T-helper 22 cell (primary cell): ENCODE measurements around the gene CETN3.
"Not testable (repeated sequence)": the region's sequence is repeated elsewhere in the genome, so short reads cannot be mapped to it uniquely, and the experiment has no call there.

Source experiments
- DNase-seq: peaks from one replicate; pipeline ENCODE4 v3.0.0-alpha.2; 2020; ENCODE audit warnings: low read depth

CETN3 gene

DNA sequence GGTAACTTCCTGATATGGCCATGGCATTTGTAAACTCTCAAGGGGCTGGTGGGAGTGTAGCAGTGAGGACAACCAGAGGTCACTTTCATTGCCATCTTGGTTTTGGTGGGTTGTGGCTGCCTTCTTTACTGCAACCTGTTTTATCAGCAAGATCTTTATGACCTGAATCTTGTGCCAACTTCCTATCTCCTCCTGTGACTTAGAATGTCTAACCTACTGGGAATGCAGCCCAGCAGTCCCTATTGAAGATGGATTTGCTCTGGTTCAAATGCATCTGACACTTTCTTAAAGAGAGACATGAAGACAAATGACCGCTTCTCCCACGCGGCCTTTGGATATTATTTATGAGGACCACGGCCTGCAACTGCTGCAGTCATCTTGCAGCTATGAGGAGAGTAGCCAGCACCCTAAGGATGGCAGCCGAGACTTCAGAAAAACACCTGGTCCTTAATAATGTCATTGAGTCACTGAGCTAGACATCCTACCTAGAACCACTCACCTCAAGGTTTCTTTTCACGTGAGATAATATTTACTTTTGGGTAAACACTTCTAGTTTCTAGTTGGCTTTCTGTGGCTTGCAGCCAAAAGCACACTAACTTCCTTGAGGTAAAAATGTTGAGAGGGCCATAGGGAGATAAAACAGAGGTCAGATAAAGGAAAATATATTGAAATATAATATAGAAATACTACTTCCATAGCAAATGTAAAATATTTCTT, 28.2 kb downstream of the CETN3 start:
- no peak for DNase-seq

GRCh38 chr5:90379652-90380051, 29.9 kb downstream of the CETN3 start:
- no peak for DNase-seq

GRCh38 chr5:90378752-90379151, 30.8 kb downstream of the CETN3 start:
- DNase-seq = no peak

DNA sequence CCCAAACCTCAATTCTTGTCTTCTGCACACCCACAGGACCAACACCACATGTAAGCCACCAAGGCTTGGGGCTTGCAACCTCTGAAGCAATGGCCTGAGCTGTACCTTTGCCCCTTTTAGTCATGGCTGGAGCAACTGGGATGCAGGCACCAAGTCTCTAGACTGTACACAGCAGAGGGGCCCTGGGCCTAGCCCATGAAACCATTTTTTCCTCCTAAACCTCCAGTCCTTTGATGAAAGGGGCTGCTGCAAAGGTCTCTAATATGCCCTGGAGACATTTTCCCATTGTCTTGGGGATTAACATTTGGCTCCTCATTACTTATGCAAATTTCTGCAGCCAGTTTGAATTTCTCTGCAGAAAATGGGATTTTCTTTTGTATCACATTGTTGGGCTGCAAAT, 38.3 kb downstream of the CETN3 start:
- DNase-seq = not testable (repeated sequence)

DNA sequence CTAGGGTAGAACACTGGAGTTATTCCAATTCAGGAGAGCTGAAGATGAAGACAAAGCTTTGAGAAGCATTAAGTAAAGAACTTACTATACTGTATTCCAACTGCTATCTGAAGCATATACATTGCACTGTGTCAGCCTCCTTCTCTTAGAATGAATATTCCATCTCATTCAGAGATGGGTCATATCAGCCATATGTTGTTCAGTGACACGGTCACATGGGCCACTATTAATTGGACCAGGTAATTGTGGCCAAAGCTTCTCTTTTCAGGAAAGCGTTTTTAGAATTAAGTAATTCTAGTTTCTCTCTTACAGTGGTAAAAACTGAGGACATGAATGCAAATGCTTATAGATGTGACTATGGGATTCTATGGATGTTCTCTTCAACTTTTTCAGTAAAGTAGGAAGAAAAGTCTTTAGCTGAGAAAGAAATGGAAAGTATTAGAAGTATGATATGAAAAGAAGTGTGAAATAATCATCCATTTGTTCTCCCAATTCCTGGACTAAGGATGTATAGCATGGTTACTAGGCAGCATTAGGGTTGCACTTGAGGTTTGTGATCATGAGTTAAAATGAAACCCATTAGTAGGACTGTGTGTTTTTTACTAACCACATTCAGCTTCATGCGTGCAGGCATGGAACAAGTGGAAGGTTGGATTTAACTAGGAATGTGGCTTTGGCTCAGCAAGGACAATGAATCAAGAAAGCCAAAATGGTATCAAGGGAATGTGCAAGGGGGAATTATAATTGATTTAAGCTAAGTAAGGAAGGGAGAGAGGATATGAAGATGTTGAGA, 40.9 kb downstream of the CETN3 start:
- DNase-seq = no peak

DNA sequence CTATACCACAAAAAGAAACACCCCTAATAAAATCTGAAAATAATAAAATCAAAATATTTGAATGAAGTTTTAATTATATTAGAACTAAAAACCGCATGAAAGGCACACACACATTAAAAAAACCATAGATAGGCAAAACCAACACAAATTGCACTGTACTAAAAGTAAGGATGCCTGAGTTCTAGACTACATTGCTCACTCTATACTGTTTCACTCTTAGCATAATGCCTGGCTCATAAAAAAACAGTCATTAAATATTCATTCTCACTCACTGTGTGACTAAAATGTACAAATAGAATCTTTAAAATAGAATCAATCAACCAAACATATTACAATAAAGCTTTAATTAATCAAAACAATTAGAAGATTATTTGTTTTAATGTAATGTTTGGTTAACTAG, 41.7 kb downstream of the CETN3 start:
- DNase-seq = no peak

GRCh38 chr5:90366948-90367347, 42.6 kb downstream of the CETN3 start:
- DNase-seq = no peak

DNA sequence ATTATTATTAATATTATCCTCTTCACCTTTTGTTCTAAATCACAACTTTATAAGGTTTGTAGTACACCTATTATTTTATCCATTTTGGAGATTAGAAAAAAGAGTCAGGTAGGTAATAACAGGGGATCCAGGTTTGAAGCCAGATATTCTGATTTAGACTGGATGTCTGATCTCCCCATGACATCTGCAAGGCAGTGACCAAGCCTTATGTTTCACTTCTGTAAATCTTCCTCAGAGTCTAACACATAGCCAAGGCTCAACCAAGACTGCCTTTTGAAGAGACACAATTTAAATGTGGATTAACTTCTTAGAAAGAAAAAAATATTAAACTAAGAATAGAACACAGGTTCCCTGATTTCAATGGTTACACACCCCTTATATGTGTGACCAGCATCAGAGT, 44.2 kb downstream of the CETN3 start:
- no peak for DNase-seq

DNA sequence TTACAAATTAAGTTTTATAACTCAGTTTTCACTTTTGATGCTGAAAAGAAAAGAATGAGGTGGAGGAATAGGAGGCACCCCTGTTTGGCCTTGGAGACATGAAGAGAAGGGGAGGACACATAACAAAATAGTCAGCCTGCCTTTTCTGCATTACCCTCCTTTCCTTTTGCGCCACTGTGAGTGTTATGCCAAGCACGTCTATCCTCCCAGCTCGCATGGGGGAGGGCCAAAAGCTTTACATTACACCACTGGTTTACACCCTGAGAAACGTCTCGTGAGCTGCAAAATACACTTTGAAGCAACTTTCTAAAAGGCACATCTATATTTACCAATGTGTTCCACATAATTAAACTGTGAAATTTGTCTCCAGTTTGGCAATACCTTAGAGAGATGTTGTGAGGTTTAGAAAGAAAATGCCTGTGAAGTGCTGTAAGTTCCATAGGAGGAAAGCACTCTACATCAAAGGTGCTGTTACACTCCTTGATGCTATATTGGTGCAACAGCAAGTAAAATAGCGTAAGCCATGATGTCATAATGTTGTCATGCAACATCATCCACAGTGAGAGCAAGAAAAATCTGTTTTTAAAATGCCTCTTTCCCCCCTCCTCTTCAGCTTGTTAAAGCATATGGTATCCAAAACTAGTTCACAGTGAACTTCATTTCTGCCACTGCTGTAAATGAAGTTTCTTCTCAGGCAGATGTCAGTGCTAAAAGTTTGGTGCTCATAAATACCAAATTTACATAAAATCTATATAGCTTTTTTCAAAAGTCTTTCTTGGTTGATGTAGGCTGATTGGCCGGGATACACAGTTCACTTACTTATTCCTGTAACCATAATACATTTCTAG, 50.3 kb downstream of the CETN3 start:
- DNase-seq = no peak

- DNase-seq = no peak
Observed at GRCh38 chr5:90356622-90357021, 52.9 kb downstream of the CETN3 start.

GRCh38 chr5:90356176-90356575, 53.4 kb downstream of the CETN3 start:
- no peak for DNase-seq

DNA sequence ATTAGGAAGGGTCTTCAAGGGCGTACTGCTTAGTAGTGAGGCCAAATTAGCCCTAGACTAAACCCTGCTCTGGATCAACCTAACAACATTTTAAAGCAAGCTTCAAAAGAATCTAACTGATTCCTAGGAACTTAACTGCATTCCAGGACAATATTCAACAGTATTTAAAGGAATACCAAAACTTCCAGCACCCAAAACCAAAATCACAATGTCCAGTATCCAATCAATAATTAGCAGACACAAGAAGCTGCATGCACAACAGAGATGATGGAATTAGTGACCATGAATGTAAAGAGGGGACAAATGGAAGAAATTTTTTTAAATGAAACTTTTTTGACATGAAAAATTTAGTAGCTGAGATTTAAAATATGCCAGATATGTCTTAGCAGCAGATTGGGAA, 53.9 kb downstream of the CETN3 start:
- no peak for DNase-seq

DNA sequence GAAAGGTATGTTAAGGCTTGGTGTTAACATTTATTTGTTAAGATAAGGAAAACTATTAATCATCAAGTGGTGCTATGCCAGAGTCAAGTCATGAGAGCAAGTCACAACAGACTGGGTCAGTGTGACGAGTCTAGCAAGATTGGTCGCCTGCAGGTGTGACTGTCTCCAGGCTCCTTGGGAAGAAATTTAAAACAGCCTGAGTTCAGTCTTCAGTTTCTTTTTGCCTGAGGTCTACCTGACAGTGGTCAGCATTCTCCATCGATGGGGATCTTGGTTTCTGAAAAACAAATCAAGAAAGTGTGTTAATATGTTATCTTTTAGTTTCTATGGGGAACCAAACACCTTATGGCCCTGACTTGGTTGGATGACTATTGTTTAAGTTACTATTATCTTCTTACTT, 56.3 kb downstream of the CETN3 start:
- DNase-seq = no peak

DNA sequence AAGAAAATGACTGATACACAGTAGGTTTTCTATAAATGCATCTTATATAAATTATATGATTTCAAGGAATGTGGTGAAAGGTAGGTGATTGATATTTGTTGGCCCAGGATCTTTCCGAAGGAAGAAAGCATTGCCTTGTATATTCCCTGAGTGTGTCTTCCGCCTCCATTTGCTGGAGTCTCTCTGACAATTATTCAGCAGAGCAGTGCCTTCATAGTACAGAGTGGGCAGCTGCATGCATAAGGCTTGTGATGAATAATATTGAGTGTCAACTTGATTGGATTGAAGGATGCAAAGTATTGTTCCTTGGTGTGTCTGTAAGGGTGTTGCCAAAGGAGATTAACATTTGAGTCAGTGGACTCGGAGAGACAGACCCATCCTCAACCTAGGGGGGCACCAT, 58.5 kb downstream of the CETN3 start:
- no peak for DNase-seq

GRCh38 chr5:90347462-90347861, 62.1 kb downstream of the CETN3 start:
- DNase-seq = no peak

DNA sequence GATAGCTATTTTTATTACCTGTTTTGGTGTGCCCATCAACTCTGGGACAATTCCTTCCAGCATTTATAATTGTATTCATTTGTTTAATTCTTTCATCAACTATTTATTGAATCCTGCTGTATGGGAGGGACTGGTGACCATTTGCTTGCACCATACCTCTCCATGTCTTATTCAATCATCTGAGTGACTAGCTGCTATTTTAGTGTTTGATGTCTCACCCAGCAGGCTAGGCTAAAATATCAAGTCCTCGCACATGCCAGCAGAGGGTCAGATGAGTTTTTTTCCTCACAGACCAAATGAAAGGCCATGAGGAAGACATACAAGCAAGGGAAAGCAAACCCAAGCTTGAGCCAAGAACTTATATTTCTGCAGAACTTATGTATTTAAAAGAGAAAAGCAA, 63.9 kb downstream of the CETN3 start:
- DNase-seq = no peak

- DNase-seq = no peak
Observed at GRCh38 chr5:90344689-90345088, 64.9 kb downstream of the CETN3 start.

DNA sequence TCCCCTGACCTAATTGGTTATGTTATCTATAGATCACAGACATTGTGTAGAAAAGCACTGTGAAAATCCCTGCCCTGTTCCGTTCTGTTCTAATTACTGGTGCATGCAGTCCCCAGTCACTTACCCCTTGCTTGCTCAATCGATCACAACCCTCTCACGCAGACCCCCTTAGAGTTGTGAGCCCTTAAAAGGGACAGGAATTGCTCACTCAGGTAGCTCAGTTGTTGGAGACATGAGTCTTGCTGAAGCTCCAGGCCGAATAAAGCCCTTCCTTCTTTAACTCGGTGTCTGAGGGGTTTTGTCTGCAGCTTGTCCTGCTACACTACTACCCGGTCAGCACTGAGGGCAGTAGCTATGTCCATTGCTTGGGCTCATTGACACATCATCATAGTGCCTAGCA, 65.8 kb downstream of the CETN3 start:
- DNase-seq = not testable (repeated sequence)

GRCh38 chr5:90342576-90342975, 67.0 kb downstream of the CETN3 start:
- DNase-seq = no peak
